ENCODE data around the gene PACS1.

PACS1 gene

GRCh38 chr11:66070604-66071380 is 720 bp downstream of the PACS1 start:
- TF ChIP-seq, protein P1, sequence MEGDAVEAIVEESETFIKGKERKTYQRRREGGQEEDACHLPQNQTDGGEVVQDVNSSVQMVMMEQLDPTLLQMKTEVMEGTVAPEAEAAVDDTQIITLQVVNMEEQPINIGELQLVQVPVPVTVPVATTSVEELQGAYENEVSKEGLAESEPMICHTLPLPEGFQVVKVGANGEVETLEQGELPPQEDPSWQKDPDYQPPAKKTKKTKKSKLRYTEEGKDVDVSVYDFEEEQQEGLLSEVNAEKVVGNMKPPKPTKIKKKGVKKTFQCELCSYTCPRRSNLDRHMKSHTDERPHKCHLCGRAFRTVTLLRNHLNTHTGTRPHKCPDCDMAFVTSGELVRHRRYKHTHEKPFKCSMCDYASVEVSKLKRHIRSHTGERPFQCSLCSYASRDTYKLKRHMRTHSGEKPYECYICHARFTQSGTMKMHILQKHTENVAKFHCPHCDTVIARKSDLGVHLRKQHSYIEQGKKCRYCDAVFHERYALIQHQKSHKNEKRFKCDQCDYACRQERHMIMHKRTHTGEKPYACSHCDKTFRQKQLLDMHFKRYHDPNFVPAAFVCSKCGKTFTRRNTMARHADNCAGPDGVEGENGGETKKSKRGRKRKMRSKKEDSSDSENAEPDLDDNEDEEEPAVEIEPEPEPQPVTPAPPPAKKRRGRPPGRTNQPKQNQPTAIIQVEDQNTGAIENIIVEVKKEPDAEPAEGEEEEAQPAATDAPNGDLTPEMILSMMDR (IDR thresholded peaks at IDR 0.05; ENCODE audit: insufficient read depth, missing control alignments) = no peak
- no peak for FAIRE-seq

GRCh38 chr11:66071381-66071801 is 1.3 kb downstream of the PACS1 start:
- DNase-seq (ENCODE audit: insufficient read length, low spot score) (no peak), FAIRE-seq (no peak)
- TF ChIP-seq, protein P1 (IDR thresholded peaks at IDR 0.05; ENCODE audit: insufficient read depth, missing control alignments) = no peak

More at GRCh38 chr11:66070604-66071380, 720 bp downstream of the PACS1 start:
- DNase-seq (ENCODE audit: insufficient read length, low spot score) = no peak

GRCh38 chr11:66072081-66072480 is 2.0 kb downstream of the PACS1 start:
- FAIRE-seq (no peak), DNase-seq (ENCODE audit: insufficient read length, low spot score) (no peak)
- TF ChIP-seq, protein P1 (IDR thresholded peaks at IDR 0.05; ENCODE audit: insufficient read depth, missing control alignments) = no peak

- TF ChIP-seq, protein P1 (IDR thresholded peaks at IDR 0.05; ENCODE audit: insufficient read depth, missing control alignments) = no peak
- no peak for FAIRE-seq
- no peak for DNase-seq (ENCODE audit: insufficient read length, low spot score)
Measured at GRCh38 chr11:66072518-66072917, 2.4 kb downstream of the PACS1 start.

- FAIRE-seq = no peak
- DNase-seq (ENCODE audit: insufficient read length, low spot score) = no peak
- TF ChIP-seq, protein P1 (IDR thresholded peaks at IDR 0.05; ENCODE audit: insufficient read depth, missing control alignments) = no peak
Measured at GRCh38 chr11:66073669-66074068, 3.6 kb downstream of the PACS1 start.

- FAIRE-seq = no peak
- TF ChIP-seq, protein P1 (IDR thresholded peaks at IDR 0.05; ENCODE audit: insufficient read depth, missing control alignments) = no peak
- no peak for DNase-seq (ENCODE audit: insufficient read length, low spot score)
Measured at GRCh38 chr11:66075273-66075672, 5.2 kb downstream of the PACS1 start.

DNA sequence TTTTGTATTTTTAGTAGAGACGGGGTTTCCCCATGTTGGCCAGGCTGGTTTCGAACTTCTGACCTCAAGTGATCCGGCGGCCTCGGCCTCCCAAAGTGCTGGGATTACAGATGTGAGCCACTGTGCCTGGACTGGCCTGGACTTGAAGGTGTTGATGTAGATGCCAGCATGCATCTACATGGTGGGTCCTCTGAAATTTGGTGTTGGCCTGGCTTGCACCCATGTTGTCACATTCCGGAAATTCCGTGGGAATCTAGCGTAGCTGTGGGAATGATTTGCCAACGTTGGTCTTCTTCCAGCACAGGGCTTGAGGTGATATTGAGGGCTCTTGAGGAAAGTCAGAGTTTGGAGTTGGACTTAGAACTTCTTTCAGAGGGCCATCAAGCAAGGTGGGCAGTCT is 6.5 kb downstream of the PACS1 start:
- FAIRE-seq (no peak), DNase-seq (ENCODE audit: insufficient read length, low spot score) (no peak)
- TF ChIP-seq, protein P1 (IDR thresholded peaks at IDR 0.05; ENCODE audit: insufficient read depth, missing control alignments) = no peak

Measured in D721Med (cell line).